Inferior parietal cortex (tissue), 1 donor: Measurements from ENCODE around the gene VAPA.

Experiments used
- DNase-seq: peaks from one replicate; pipeline ENCODE4 v3.0.0-alpha.2; 2016; ENCODE audit errors: extremely low spot score

VAPA gene

GRCh38 chr18:9973470-9973869 is 59.7 kb downstream of the VAPA start:
- DNase-seq = no peak

GRCh38 chr18:9974279-9974915 is 60.6 kb downstream of the VAPA start:
- no peak for DNase-seq

- no peak for DNase-seq
Observed at GRCh38 chr18:9975658-9976057, 61.8 kb downstream of the VAPA start.

- no peak for DNase-seq
Observed at GRCh38 chr18:9982711-9983110, 68.9 kb downstream of the VAPA start.

GRCh38 chr18:9984080-9984479 is 70.3 kb downstream of the VAPA start:
- no peak for DNase-seq

- DNase-seq = no peak
Observed at GRCh38 chr18:9985641-9986040, 71.8 kb downstream of the VAPA start.

- no peak for DNase-seq
Observed at GRCh38 chr18:9986156-9986930, 72.5 kb downstream of the VAPA start.

GRCh38 chr18:9987345-9987744 is 73.5 kb downstream of the VAPA start:
- DNase-seq = no peak

GRCh38 chr18:9987931-9988330 is 74.1 kb downstream of the VAPA start:
- peak; percentile 20 for DNase-seq

GRCh38 chr18:9988665-9989064 is 74.8 kb downstream of the VAPA start:
- DNase-seq = no peak

- no peak for DNase-seq
Observed at GRCh38 chr18:9989481-9989880, 75.7 kb downstream of the VAPA start.

- no peak for DNase-seq
Observed at GRCh38 chr18:9991011-9992000, 77.5 kb downstream of the VAPA start.

GRCh38 chr18:9992300-9992972 is 78.6 kb downstream of the VAPA start:
- no peak for DNase-seq

- DNase-seq = no peak
Observed at GRCh38 chr18:9992973-9993520, 79.2 kb downstream of the VAPA start.

- no peak for DNase-seq
Observed at GRCh38 chr18:9993521-9994025, 79.8 kb downstream of the VAPA start.

- DNase-seq = no peak
Observed at GRCh38 chr18:9994026-9994570, 80.3 kb downstream of the VAPA start.

- no peak for DNase-seq
Observed at GRCh38 chr18:9994701-9995235, 81.0 kb downstream of the VAPA start.

GRCh38 chr18:9995631-9996030 is 81.8 kb downstream of the VAPA start:
- no peak for DNase-seq

GRCh38 chr18:9996094-9996493 is 82.3 kb downstream of the VAPA start:
- no peak for DNase-seq

GRCh38 chr18:9997711-9998110 is 83.9 kb downstream of the VAPA start:
- no peak for DNase-seq

GRCh38 chr18:9998330-9998729 is 84.5 kb downstream of the VAPA start:
- DNase-seq = no peak
